Activated CD4-positive, alpha-beta T cell treated with anti-CD3 and anti-CD28 coated beads, Interleukin-2, amount 10 ng/mL, durations not matched to agents 7 days and 5 days (primary cell): Measurements from ENCODE around the gene CELF1. TPM values are rescaled to one million over a fixed set of nuclear protein-coding genes. Genes with fewer than 3 reads are reported as not detected.

Experiments used
- CTCF ChIA-PET: fragments of 350-600 bp; sonication (Branson Sonifier 250); formaldehyde crosslinking; loops from one replicate; lab custom pipeline; 2021; ENCODE audit warnings: antibody characterized with exemption; lab: Charles Lee
- POLR2A ChIA-PET: fragments of 350-600 bp; sonication (Branson Sonifier 250); formaldehyde crosslinking; loops from one replicate; lab custom pipeline; 2021; ENCODE audit warnings: antibody characterized with exemption; lab: Charles Lee
- DNase-seq: peaks from one replicate; pipeline ENCODE4 v3.0.0-alpha.2; 2020
- H3K27ac Mint-ChIP-seq: one replicate; pipeline ENCODE4 v1.8.0; 2021; ENCODE audit warnings: mild to moderate bottlenecking, moderate library complexity, mixed read lengths
- H3K27me3 Mint-ChIP-seq: one replicate; pipeline ENCODE4 v1.8.0; 2021; ENCODE audit warnings: mixed read lengths
- H3K36me3 Mint-ChIP-seq: one replicate; pipeline ENCODE4 v1.8.0; 2021; ENCODE audit warnings: low read depth, mixed read lengths
- H3K4me1 Mint-ChIP-seq: one replicate; pipeline ENCODE4 v1.8.0; 2021; ENCODE audit warnings: mixed read lengths
- H3K4me3 Mint-ChIP-seq: one replicate; pipeline ENCODE4 v1.8.0; 2021; ENCODE audit warnings: mild to moderate bottlenecking, moderate library complexity, mixed read lengths
- H3K9me3 Mint-ChIP-seq: one replicate; pipeline ENCODE4 v1.8.0; 2021; ENCODE audit warnings: mixed read lengths
- total RNA-seq, 2 experiments: library from RNA; stranded (reverse); gene quantifications; one replicate each; pipeline ENCODE4 v1.2.3, GENCODE V29; 2021

Gene CELF1
- total RNA-seq, result 100 to 1,000 TPM; 102 to 105 TPM

- Mint-ChIP-seq H3K4me1 (peaks cover 43% of the 10 kb centered on the region), H3K27ac (peak within 1 kb of the TSS; percentile 93), H3K36me3 (peaks cover 23% of the 10 kb centered on the region), H3K27me3 (no peaks in the 10 kb centered on the region), H3K4me3 (peak within 1 kb of the TSS; percentile 97), H3K9me3 (no peaks in the 10 kb centered on the region)
- ChIA-PET POLR2A (interaction anchor here (0.6 to 0.8 kb wide), 2 partner anchors 17 to 20 kb away, joined by 3 to 6 read pairs; no protein-coding TSS in a partner anchor), CTCF (interaction anchor here (0.5 to 3.6 kb wide), 26 partner anchors 9 to 404 kb away, joined by 3 to 35 read pairs (median 4); partner anchors contain the start of genes AGBL2, KBTBD4, NDUFS3 and PTPMT1)
- peak; percentile 94 for DNase-seq
These were observed at the start of gene CELF1 for GRCh38 chr11:47552566-47553405. Gene CELF1, minus strand, starts transcription at chr11:47553132. Its CDS starts 53,609 bp downstream, at chr11:47499523.

- no peaks in the 10 kb centered on the region for H3K9me3 Mint-ChIP-seq
- CTCF ChIA-PET, result interaction anchor here (0.6 kb wide), 1 partner anchor 342 kb away, joined by 4 read pairs; no protein-coding TSS in a partner anchor
- H3K4me1 Mint-ChIP-seq, result no peaks in the 10 kb centered on the region
- POLR2A ChIA-PET, result no interaction called here
- H3K36me3 Mint-ChIP-seq, result no peaks in the 10 kb centered on the region
- no peak overlapping the region for H3K4me3 Mint-ChIP-seq
- no peak for DNase-seq
- H3K27ac Mint-ChIP-seq, result no peak overlapping the region
- H3K27me3 Mint-ChIP-seq, result peaks cover 11% of the 10 kb centered on the region
These were observed 47.0 kb upstream of the CELF1 start for GRCh38 chr11:47599902-47600301.

- Mint-ChIP-seq H3K36me3 (no peaks in the 10 kb centered on the region), H3K4me3 (no peak overlapping the region), H3K27ac (no peak overlapping the region), H3K9me3 (no peaks in the 10 kb centered on the region), H3K27me3 (peaks cover 34% of the 10 kb centered on the region), H3K4me1 (peaks cover 20% of the 10 kb centered on the region)
- no peak for DNase-seq
- ChIA-PET POLR2A (no interaction called here), CTCF (interaction anchor here (0.6 to 1.3 kb wide), 4 partner anchors 11 to 798 kb away, joined by 3 to 7 read pairs (median 3); no protein-coding TSS in a partner anchor)
These were observed 43.0 kb upstream of the CELF1 start for GRCh38 chr11:47595967-47596366.

DNA sequence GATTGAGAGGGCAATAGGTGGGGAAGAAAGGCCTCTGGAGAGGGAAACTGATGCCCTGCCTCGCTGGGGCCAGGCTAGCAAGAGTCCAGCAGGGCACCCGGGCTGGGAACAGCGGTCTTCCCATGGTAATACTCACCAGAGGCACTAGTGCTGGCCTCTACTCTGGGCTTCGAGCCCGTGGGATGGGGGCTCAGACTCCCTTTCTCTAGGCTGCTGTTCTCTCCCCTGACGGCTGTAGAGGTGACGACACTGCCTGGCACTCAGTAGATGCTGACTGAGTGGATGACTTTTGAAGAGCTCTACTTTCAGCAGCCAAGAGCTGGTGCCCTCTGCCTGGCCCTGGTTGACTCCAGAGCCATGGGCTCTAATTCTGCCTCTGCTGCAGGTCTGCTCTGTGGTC lies 42.1 kb upstream of the CELF1 start:
- ChIA-PET CTCF (interaction anchor here (0.6 to 1.4 kb wide), 5 partner anchors 13 to 1261 kb away, joined by 3 read pairs; no protein-coding TSS in a partner anchor), POLR2A (no interaction called here)
- H3K9me3 Mint-ChIP-seq, result no peaks in the 10 kb centered on the region

GRCh38 chr11:47593934-47594855 lies 41.3 kb upstream of the CELF1 start, which contains the start of gene C1QTNF4:
Gene C1QTNF4, minus strand, starts transcription at chr11:47594411. Its CDS starts 3,601 bp downstream, at chr11:47590810.
- CTCF ChIA-PET, result interaction anchor here (0.6 to 1.5 kb wide), 5 partner anchors 13 to 1260 kb away, joined by 3 read pairs; no protein-coding TSS in a partner anchor
- DNase-seq, result no peak
- POLR2A ChIA-PET, result no interaction called here
- Mint-ChIP-seq H3K27me3 (peaks cover 34% of the 10 kb centered on the region), H3K4me1 (peaks cover 20% of the 10 kb centered on the region), H3K27ac (no peak within 1 kb of the TSS), H3K9me3 (no peaks in the 10 kb centered on the region), H3K36me3 (no peaks in the 10 kb centered on the region), H3K4me3 (no peak within 1 kb of the TSS)

More for the DNA sequence above, 42.1 kb upstream of the CELF1 start:
- Mint-ChIP-seq H3K4me1 (peaks cover 20% of the 10 kb centered on the region), H3K36me3 (no peaks in the 10 kb centered on the region), H3K27ac (no peak overlapping the region), H3K4me3 (no peak overlapping the region), H3K27me3 (peaks cover 34% of the 10 kb centered on the region)
- DNase-seq, result no peak

- H3K4me3 Mint-ChIP-seq, result no peak overlapping the region
- no peak overlapping the region for H3K27ac Mint-ChIP-seq
- no peaks in the 10 kb centered on the region for H3K36me3 Mint-ChIP-seq
- H3K4me1 Mint-ChIP-seq, result peaks cover 20% of the 10 kb centered on the region
- POLR2A ChIA-PET, result no interaction called here
- CTCF ChIA-PET, result interaction anchor here (0.7 to 1.5 kb wide), 2 partner anchors 12 to 134 kb away, joined by 3 to 4 read pairs; no protein-coding TSS in a partner anchor
- no peak for DNase-seq
- H3K9me3 Mint-ChIP-seq, result no peaks in the 10 kb centered on the region
- H3K27me3 Mint-ChIP-seq, result peaks cover 34% of the 10 kb centered on the region
These were observed 40.6 kb upstream of the CELF1 start for GRCh38 chr11:47593492-47593933.

- Mint-ChIP-seq H3K9me3 (no peaks in the 10 kb centered on the region), H3K27me3 (peaks cover 34% of the 10 kb centered on the region), H3K36me3 (no peaks in the 10 kb centered on the region), H3K4me1 (peaks cover 20% of the 10 kb centered on the region), H3K27ac (no peak overlapping the region), H3K4me3 (no peak overlapping the region)
- ChIA-PET POLR2A (no interaction called here), CTCF (interaction anchor here (0.7 to 1.5 kb wide), 4 partner anchors 12 to 135 kb away, joined by 3 to 4 read pairs (median 3); no protein-coding TSS in a partner anchor)
- no peak for DNase-seq
These were observed 40.0 kb upstream of the CELF1 start for GRCh38 chr11:47592970-47593369.

DNA sequence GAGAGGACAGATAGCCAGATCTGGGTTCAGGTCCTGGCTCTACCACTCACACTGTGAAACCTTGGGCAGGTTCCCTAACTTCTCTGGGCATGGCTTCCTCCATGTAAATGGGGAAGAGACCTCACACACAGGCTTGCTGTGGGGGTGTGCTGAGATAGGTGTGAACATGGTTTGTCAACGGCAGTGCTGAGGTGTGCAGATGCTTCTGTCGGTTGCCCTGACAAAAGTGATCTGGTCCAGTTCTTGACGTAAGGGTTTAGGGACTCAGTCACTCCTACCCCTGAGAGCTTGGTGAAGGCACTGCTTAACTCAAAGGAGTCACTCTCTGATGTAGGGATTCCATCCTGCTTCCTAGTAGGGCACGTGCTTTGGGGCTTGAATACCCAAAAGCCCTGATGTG lies 39.3 kb upstream of the CELF1 start:
- Mint-ChIP-seq H3K9me3 (no peaks in the 10 kb centered on the region), H3K36me3 (no peaks in the 10 kb centered on the region), H3K27me3 (peaks cover 34% of the 10 kb centered on the region), H3K4me3 (no peak overlapping the region), H3K4me1 (peaks cover 20% of the 10 kb centered on the region), H3K27ac (no peak overlapping the region)
- POLR2A ChIA-PET, result no interaction called here
- CTCF ChIA-PET, result interaction anchor here (1.1 to 1.3 kb wide), 2 partner anchors 24 to 25 kb away, joined by 3 read pairs; no protein-coding TSS in a partner anchor
- no peak for DNase-seq

GRCh38 chr11:47591764-47592163 lies 38.8 kb upstream of the CELF1 start:
- no peaks in the 10 kb centered on the region for H3K36me3 Mint-ChIP-seq
- peaks cover 34% of the 10 kb centered on the region for H3K27me3 Mint-ChIP-seq
- DNase-seq, result no peak
- H3K4me1 Mint-ChIP-seq, result peaks cover 20% of the 10 kb centered on the region
- ChIA-PET POLR2A (no interaction called here), CTCF (interaction anchor here (0.8 to 1.3 kb wide), 3 partner anchors 10 to 25 kb away, joined by 3 read pairs; no protein-coding TSS in a partner anchor)
- no peak overlapping the region for H3K27ac Mint-ChIP-seq
- H3K4me3 Mint-ChIP-seq, result no peak overlapping the region
- no peaks in the 10 kb centered on the region for H3K9me3 Mint-ChIP-seq

DNA sequence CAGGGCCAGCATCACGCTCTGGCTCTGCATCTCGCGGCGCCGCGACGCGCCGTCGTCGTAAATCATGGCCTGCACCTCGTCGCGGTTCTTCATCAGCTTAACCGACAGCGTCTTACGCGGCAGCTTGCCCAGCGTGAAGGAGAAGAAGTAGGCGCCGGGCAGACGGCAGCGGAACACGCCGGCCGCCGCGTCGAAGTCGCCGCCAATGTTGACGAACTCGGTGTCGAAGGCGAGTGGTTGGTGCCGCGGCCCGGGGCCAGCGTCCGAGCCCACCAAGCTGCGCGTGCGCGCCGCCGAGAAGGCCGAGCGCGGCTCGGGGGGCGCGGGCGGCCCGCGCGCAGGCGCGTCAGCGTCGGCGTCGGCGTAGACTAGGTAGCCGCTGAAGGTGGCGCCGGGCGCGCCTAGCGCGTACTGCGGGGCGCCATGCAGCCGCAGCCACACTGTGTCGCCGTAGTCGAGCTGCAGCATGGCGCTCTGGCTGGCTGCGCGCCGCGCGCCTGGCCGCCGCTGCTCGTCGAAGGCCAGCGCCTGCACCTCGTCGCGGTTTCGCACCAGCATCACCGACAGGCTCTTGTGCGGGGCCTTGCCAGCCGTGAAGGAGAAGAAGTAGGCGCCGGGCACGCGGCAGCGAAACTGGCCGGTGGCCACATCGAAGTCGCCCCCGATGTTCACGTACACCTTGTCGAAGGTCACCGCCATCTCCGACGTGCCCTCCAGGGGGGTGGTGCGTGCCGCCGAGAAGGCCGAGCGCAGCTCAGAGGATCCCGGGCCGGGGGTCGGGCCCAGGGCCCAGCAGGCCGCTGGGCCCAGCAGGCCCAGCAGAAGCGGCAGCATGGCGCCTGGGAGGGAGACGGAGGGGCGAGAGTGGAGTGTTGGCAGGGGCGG lies 37.3 kb upstream of the CELF1 start:
- Mint-ChIP-seq H3K27ac (no peak overlapping the region), H3K9me3 (no peaks in the 10 kb centered on the region), H3K4me1 (peaks cover 20% of the 10 kb centered on the region), H3K4me3 (no peak overlapping the region), H3K27me3 (peaks cover 27% of the 10 kb centered on the region), H3K36me3 (no peaks in the 10 kb centered on the region)
- POLR2A ChIA-PET, result no interaction called here
- no peak for DNase-seq
- CTCF ChIA-PET, result no interaction called here

DNA sequence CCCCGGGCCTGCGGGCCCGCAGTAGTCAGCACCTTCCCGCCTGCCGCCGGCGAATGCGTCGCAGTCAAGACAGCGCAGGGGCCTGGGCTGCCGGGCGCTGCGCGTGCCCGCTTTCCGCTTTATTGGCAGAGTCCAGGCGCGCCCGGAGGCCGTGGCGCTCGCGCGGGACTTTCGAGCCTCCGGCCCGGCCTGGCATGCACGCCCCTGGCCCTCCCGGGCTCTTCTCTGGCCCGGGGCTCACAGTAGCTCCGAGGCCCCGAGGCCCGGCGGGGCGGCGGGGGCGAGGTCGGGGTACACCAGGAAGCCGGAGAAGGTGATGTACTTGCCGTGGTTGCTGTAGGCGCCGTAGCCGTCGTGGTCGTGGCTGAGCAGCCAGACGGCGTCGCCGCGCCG lies 36.6 kb upstream of the CELF1 start:
- Mint-ChIP-seq H3K4me1 (peaks cover 19% of the 10 kb centered on the region), H3K4me3 (no peak overlapping the region), H3K36me3 (no peaks in the 10 kb centered on the region), H3K27me3 (peaks cover 21% of the 10 kb centered on the region), H3K9me3 (no peaks in the 10 kb centered on the region), H3K27ac (no peak overlapping the region)
- CTCF ChIA-PET, result no interaction called here
- POLR2A ChIA-PET, result no interaction called here
- DNase-seq, result no peak
